Activated CD8-positive, alpha-beta T cell treated with anti-CD3 and anti-CD28 coated beads, Interleukin-2, amount 10 ng/mL, durations not matched to agents 7 days and 5 days (primary cell): ENCODE results near the gene BRSK2. TPM values are rescaled to one million over a fixed set of nuclear protein-coding genes. Genes with fewer than 3 reads are reported as not detected.

ENCODE experiments used
- ATAC-seq: fragments of 150-1000 bp; cut with Tn5 transposase; one replicate; pipeline ENCODE4 v1.10.0; 2021; ENCODE audit warnings: moderate library complexity
- CTCF ChIA-PET: fragments of 350-600 bp; sonication (Branson Sonifier 250); formaldehyde crosslinking; loops from one replicate; lab custom pipeline; 2021; ENCODE audit warnings: antibody characterized with exemption; lab: Charles Lee
- POLR2A ChIA-PET: fragments of 350-600 bp; sonication (Branson Sonifier 250); formaldehyde crosslinking; loops from one replicate; lab custom pipeline; 2021; ENCODE audit warnings: antibody characterized with exemption; lab: Charles Lee
- DNase-seq: peaks from one replicate; pipeline ENCODE4 v3.0.0-alpha.2; 2020
- H3K27ac Mint-ChIP-seq: one replicate; pipeline ENCODE4 v1.8.0; 2021; ENCODE audit warnings: mild to moderate bottlenecking, mixed read lengths
- H3K27me3 Mint-ChIP-seq: one replicate; pipeline ENCODE4 v1.8.0; 2021; ENCODE audit warnings: low read depth, mixed read lengths
- H3K36me3 Mint-ChIP-seq: one replicate; pipeline ENCODE4 v1.8.0; 2021; ENCODE audit warnings: low read depth, mixed read lengths
- H3K4me1 Mint-ChIP-seq: one replicate; pipeline ENCODE4 v1.8.0; 2021; ENCODE audit warnings: low read depth, mixed read lengths
- H3K4me3 Mint-ChIP-seq: one replicate; pipeline ENCODE4 v1.8.0; 2021; ENCODE audit warnings: mild to moderate bottlenecking, mixed read lengths
- H3K9me3 Mint-ChIP-seq: one replicate; pipeline ENCODE4 v1.8.0; 2022; ENCODE audit warnings: mixed read lengths; ENCODE audit not compliant: insufficient read depth
- total RNA-seq, 2 experiments: library from RNA; stranded (reverse); gene quantifications; one replicate each; pipeline ENCODE4 v1.2.3, GENCODE V29; 2021

Gene BRSK2
- total RNA-seq, 2 experiments from 2014 or later: 0.39 TPM; not detected in 1

GRCh38 chr11:1484061-1484671, 94.4 kb downstream of the BRSK2 start:
- Mint-ChIP-seq H3K9me3 (no peaks in the 10 kb centered on the region), H3K36me3 (no peaks in the 10 kb centered on the region), H3K27ac (no peak overlapping the region), H3K27me3 (no peaks in the 10 kb centered on the region), H3K4me3 (no peak overlapping the region), H3K4me1 (peaks cover 12% of the 10 kb centered on the region)
- POLR2A ChIA-PET: no interaction called here
- ATAC-seq: no peak
- CTCF ChIA-PET: no interaction called here
- no peak for DNase-seq

- Mint-ChIP-seq H3K4me3 (no peak overlapping the region), H3K36me3 (no peaks in the 10 kb centered on the region), H3K27ac (no peak overlapping the region), H3K9me3 (no peaks in the 10 kb centered on the region), H3K27me3 (no peaks in the 10 kb centered on the region), H3K4me1 (peaks cover 12% of the 10 kb centered on the region)
- ChIA-PET POLR2A (no interaction called here), CTCF (no interaction called here)
- no peak for ATAC-seq
- no peak for DNase-seq
Measured at GRCh38 chr11:1484695-1485503, 95.2 kb downstream of the BRSK2 start.

GRCh38 chr11:1485504-1485885, 95.8 kb downstream of the BRSK2 start:
- H3K27me3 Mint-ChIP-seq: no peaks in the 10 kb centered on the region
- H3K36me3 Mint-ChIP-seq: no peaks in the 10 kb centered on the region
- H3K27ac Mint-ChIP-seq: no peak overlapping the region
- ChIA-PET POLR2A (no interaction called here), CTCF (no interaction called here)
- H3K4me3 Mint-ChIP-seq: no peak overlapping the region
- no peaks in the 10 kb centered on the region for H3K9me3 Mint-ChIP-seq
- DNase-seq (no peak), ATAC-seq (no peak)
- peaks cover 12% of the 10 kb centered on the region for H3K4me1 Mint-ChIP-seq

DNA sequence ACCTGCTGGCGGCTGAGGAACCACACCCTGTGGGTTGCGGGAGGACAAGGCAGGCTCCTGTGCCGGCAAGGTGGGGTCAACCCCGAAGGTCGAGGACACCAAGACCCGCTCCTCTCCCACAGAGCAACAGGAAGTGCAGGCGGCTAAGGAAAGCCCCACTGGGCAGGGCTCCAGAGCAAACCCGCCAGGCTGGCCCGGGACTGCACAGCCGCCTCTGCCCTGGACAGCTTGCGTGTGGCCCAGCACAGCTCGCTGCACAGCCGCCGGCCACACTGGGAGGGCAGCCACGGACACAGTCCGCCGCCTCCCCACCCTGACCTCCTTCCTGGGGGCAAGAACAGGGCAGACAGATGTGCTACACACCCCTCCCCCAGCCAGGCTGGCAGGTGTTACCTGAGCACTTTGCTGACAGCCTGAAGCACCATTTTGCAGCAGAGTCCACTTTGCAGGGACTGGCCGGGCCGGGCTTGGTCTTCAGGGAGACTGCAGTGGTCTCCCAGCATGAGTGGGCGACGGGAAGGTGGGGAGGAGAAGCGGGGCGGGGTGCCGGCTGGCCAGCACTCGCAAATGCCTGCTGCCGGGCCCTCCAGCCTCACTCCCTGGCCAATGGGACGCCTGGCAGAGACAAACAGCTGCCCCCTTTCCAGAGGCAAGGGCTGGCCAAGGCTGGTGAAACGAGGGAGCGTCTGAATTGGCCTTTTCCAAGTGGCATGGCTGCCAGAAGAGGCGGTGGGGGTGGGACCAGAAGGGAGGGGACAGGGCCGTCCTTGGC, 96.5 kb downstream of the BRSK2 start, which contains the start of gene MOB2:
MOB2 (minus strand) TSS at position 726 of the 772 bp plus-strand sequence; CDS start at position 503, 223 bp downstream.
- Mint-ChIP-seq H3K4me1 (peaks cover 12% of the 10 kb centered on the region), H3K9me3 (no peaks in the 10 kb centered on the region), H3K27ac (no peak within 1 kb of the TSS), H3K27me3 (no peaks in the 10 kb centered on the region), H3K4me3 (no peak within 1 kb of the TSS), H3K36me3 (no peaks in the 10 kb centered on the region)
- DNase-seq (no peak), ATAC-seq (no peak)
- ChIA-PET POLR2A (no interaction called here), CTCF (no interaction called here)

DNA sequence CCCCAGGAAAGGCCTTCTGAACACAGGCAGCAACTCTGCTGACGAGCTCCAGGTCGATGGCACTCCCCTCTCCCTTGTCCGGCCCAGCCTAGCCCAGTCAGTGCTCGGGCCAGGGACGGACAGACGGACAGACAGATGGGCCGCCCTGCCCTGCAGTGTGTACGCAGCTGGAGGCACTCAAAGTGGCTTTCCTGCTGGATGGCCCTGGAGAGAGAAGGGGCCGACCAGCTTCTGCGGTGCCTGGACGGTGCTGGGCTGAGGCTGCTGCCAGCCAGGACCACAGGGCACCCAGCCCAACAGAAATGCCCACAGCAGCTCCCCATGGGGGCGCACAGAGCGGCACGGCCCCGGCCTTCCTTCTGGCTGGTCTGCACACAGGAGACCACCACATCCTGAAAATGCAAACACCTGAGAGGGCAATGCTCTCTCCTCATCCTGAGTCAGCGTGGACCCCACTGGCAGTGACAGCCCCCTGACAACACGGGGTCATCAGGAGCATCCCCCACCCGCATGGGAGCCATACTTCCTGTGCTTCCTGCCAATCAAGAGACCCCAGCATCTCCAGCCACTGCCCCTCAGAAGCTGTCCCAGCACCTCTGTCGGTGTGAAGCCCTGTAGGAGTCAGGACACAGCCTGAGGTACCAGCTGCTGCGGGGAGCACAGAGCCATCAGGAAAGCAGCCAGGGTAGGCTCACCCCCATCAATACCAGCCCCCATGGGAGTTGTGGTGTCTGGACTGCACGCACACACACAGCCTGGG, 97.5 kb downstream of the BRSK2 start:
- Mint-ChIP-seq H3K9me3 (no peaks in the 10 kb centered on the region), H3K36me3 (no peaks in the 10 kb centered on the region), H3K4me1 (peaks cover 12% of the 10 kb centered on the region), H3K27ac (no peak overlapping the region), H3K4me3 (no peak overlapping the region), H3K27me3 (no peaks in the 10 kb centered on the region)
- ChIA-PET CTCF (no interaction called here), POLR2A (no interaction called here)
- ATAC-seq: no peak
- DNase-seq: no peak

DNA sequence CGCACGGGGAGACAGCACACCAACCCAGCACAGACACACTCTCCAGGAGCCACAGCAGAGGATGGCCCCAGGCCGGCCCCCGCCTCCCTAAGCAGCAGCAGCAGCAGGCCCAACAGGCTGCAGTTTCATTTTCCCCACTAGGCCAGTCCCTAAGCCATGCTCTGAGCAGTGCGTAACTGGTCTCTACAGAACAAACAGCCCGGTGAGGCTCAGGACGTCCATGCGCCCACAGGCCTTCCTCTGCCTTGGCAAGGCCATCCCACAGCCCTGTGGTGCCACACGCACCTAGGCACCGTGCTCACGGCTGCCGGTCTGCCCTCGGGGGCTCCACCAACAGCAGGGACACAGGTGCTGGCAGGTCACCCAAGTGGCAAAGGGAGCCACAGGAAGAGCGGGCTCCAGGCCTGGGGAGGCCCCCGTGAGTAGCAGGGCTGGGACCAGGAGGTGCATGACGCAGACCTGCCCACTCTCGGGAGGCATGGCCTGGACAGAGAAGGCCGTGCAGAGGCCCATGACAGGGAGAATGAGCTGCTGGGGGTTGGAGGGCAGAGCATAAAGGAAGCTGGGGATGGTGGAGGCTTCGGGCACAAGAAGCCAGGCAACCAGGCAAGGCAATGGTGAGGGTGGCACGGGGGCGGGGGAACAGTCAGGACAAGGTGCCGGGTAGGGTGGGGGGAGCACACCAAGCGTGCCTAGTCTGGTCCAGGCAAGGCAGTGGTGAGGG, 98.3 kb downstream of the BRSK2 start:
- Mint-ChIP-seq H3K36me3 (no peaks in the 10 kb centered on the region), H3K27ac (peak overlapping the region; percentile 32), H3K27me3 (no peaks in the 10 kb centered on the region), H3K4me3 (no peak overlapping the region), H3K9me3 (no peaks in the 10 kb centered on the region), H3K4me1 (peaks cover 12% of the 10 kb centered on the region)
- POLR2A ChIA-PET: no interaction called here
- ATAC-seq: peak; percentile 34
- CTCF ChIA-PET: no interaction called here
- DNase-seq: no peak

- Mint-ChIP-seq H3K4me3 (no peak overlapping the region), H3K27me3 (no peaks in the 10 kb centered on the region), H3K4me1 (peaks cover 12% of the 10 kb centered on the region), H3K9me3 (no peaks in the 10 kb centered on the region), H3K36me3 (no peaks in the 10 kb centered on the region), H3K27ac (peak overlapping the region; percentile 32)
- POLR2A ChIA-PET: no interaction called here
- ATAC-seq: no peak
- CTCF ChIA-PET: no interaction called here
- DNase-seq: no peak
Measured at GRCh38 chr11:1488575-1489180, 98.9 kb downstream of the BRSK2 start.

- H3K4me3 Mint-ChIP-seq: no peak overlapping the region
- DNase-seq: no peak
- no peaks in the 10 kb centered on the region for H3K9me3 Mint-ChIP-seq
- no peak overlapping the region for H3K27ac Mint-ChIP-seq
- no peaks in the 10 kb centered on the region for H3K36me3 Mint-ChIP-seq
- ChIA-PET POLR2A (no interaction called here), CTCF (no interaction called here)
- no peak for ATAC-seq
- H3K27me3 Mint-ChIP-seq: no peaks in the 10 kb centered on the region
- peaks cover 12% of the 10 kb centered on the region for H3K4me1 Mint-ChIP-seq
Measured at GRCh38 chr11:1490651-1491050, 100.9 kb downstream of the BRSK2 start.

GRCh38 chr11:1491379-1491778, 101.6 kb downstream of the BRSK2 start:
- DNase-seq: no peak
- no peak overlapping the region for H3K27ac Mint-ChIP-seq
- no peak overlapping the region for H3K4me3 Mint-ChIP-seq
- no peak for ATAC-seq
- CTCF ChIA-PET: no interaction called here
- no peaks in the 10 kb centered on the region for H3K36me3 Mint-ChIP-seq
- no peaks in the 10 kb centered on the region for H3K27me3 Mint-ChIP-seq
- peaks cover 12% of the 10 kb centered on the region for H3K4me1 Mint-ChIP-seq
- no peaks in the 10 kb centered on the region for H3K9me3 Mint-ChIP-seq
- POLR2A ChIA-PET: no interaction called here

DNA sequence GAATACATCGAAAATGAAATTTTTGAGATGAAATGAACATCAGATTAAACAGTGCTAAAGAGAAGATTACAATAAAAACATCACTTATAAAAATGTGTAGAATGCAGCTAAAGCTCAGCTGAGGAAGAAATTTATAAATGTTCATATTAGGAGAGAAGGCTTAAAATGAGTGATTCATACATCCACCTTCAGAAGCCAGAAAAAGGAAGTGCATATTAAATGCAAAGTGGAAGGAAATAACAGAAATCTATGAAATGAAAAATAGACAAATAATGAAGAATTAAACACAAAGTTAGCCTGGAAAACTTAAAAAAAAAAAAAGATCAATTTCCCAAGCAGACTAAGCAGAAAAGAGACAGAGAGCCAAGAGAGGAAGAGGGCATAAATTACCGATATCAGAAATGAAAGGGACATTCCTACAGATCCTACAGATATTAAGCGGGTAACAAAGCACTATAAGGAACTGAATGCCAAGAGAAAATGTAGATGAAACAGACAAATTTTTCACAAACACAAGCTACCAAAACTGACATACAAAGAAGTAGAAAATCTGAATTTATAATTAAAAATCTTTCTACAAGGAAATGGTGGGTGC, 104.0 kb downstream of the BRSK2 start:
- CTCF ChIA-PET: no interaction called here
- no peak overlapping the region for H3K27ac Mint-ChIP-seq

More for the DNA sequence above, 104.0 kb downstream of the BRSK2 start:
- Mint-ChIP-seq H3K4me1 (no peaks in the 10 kb centered on the region), H3K27me3 (no peaks in the 10 kb centered on the region), H3K36me3 (peaks cover 6% of the 10 kb centered on the region), H3K9me3 (no peaks in the 10 kb centered on the region), H3K4me3 (no peak overlapping the region)
- no peak for ATAC-seq
- no peak for DNase-seq
- POLR2A ChIA-PET: no interaction called here
